Endothelial cell of umbilical vein (primary cell): Measurements from ENCODE around the gene LRP5. TPM values are rescaled to one million over a fixed set of nuclear protein-coding genes. Genes with fewer than 3 reads are reported as not detected.

Experiments used
- BruUV-seq: library from RNA; stranded (reverse); fragments of 400-500 nt; replicated peaks from 2 replicates; lab custom pipeline; 2021; lab: Mats Ljungman, UMichigan
- CTCF ChIA-PET: fragments of 300-600, 350-600 bp; sonication (Branson Sonifier 250); formaldehyde crosslinking; loops from one replicate; lab custom pipeline; 2021; ENCODE audit warnings: antibody characterized with exemption, inconsistent platforms; lab: Charles Lee
- POLR2A ChIA-PET: fragments of 300-600, 350-600 bp; sonication (Branson Sonifier 250); formaldehyde crosslinking; loops from one replicate; lab custom pipeline; 2021; ENCODE audit warnings: antibody characterized with exemption, inconsistent platforms; lab: Charles Lee
- DNase-seq: peaks from one replicate; pipeline ENCODE4 v3.0.0-alpha.2; 2011; ENCODE audit warnings: low read depth, low spot score
- FAIRE-seq: peaks from 2 replicates; lab custom pipeline; 2011; peaks lifted over from hg19 to GRCh38; lab: Jason Lieb, UNC
- H2AFZ ChIP-seq: 2 replicates; pipeline ENCODE4 v1.6.0; 2012; ENCODE audit warnings: low read depth, low read length, control low read depth, inconsistent platforms
- H3K27ac ChIP-seq: 2 replicates; pipeline ENCODE4 v1.5.1; 2011; ENCODE audit warnings: low read depth, mild to moderate bottlenecking, control low read depth, low read length, moderate library complexity; ENCODE audit not compliant: insufficient read depth
- H3K27me3 ChIP-seq, 2 experiments: 2 replicates each; pipeline versions ENCODE4 v1.6.0 to v1.6.1; 2011; ENCODE audit warnings: low read length in 2 of 2, mixed read lengths in 1 of 2; ENCODE audit not compliant: control insufficient read depth in 2 of 2, insufficient read depth in 2 of 2
- H3K36me3 ChIP-seq, 2 experiments: 2 replicates in 1 of 2; 3 replicates in 1 of 2; pipeline ENCODE4 v1.5.1; 2011; ENCODE audit warnings: low read length in 2 of 2, mild to moderate bottlenecking in 1 of 2, moderate library complexity in 1 of 2; ENCODE audit not compliant: control insufficient read depth in 2 of 2, insufficient read depth in 2 of 2; ENCODE audit errors: extremely low read depth in 1 of 2
- H3K4me1 ChIP-seq: 3 replicates; pipeline ENCODE4 v1.5.1; 2011; ENCODE audit warnings: mild to moderate bottlenecking, low read length; ENCODE audit not compliant: control insufficient read depth, insufficient read depth; ENCODE audit errors: extremely low read depth
- H3K4me2 ChIP-seq: 2 replicates; pipeline ENCODE4 v1.6.1; 2011; ENCODE audit warnings: low read length, control low read depth, mixed read lengths; ENCODE audit not compliant: insufficient read depth
- H3K4me3 ChIP-seq, 3 experiments: fragments of 200-600 bp in 1 of 3; sonication (generic), shearing (Covaris generic) in 1 of 3; replicated peaks in 1 of 3; 2 replicates each; pipeline ENCODE4 v1.5.1; 2011 to 2016; ENCODE audit warnings: control low read depth in 3 of 3, low read length in 3 of 3, mild to moderate bottlenecking in 2 of 3, inconsistent platforms in 1 of 3, low read depth in 1 of 3, moderate library complexity in 1 of 3; ENCODE audit not compliant: insufficient read depth in 1 of 3
- H3K79me2 ChIP-seq: 2 replicates; pipeline ENCODE4 v1.6.0; 2012; ENCODE audit warnings: low read length, inconsistent platforms; ENCODE audit not compliant: control insufficient read depth, insufficient read depth
- H3K9ac ChIP-seq: replicated peaks from 2 replicates; pipeline ENCODE3; 2011; ENCODE audit warnings: low read length, control low read depth; ENCODE audit not compliant: insufficient read depth; ENCODE audit errors: extremely low read depth
- H3K9me1 ChIP-seq: replicated peaks from 3 replicates; pipeline ENCODE4 v1.6.0; 2011; ENCODE audit warnings: mild to moderate bottlenecking, low read length; ENCODE audit not compliant: control insufficient read depth, insufficient read depth; ENCODE audit errors: extremely low read depth
- H3K9me3 ChIP-seq: replicated peaks from 2 replicates; pipeline ENCODE4 v1.5.1; 2012; ENCODE audit warnings: low read length, inconsistent platforms; ENCODE audit not compliant: control insufficient read depth, insufficient read depth
- H4K20me1 ChIP-seq: replicated peaks from 2 replicates; pipeline ENCODE3; 2011; ENCODE audit warnings: mild to moderate bottlenecking, low read length; ENCODE audit not compliant: control insufficient read depth, insufficient read depth; ENCODE audit errors: extremely low read depth
- EZH2 ChIP-seq: IDR thresholded peaks from 2 replicates; pipeline ENCODE4 v1.6.1; 2012; ENCODE audit warnings: borderline replicate concordance, low read depth, mild to moderate bottlenecking, moderate library complexity, low read length, inconsistent platforms; ENCODE audit not compliant: severe bottlenecking
- FOS ChIP-seq: IDR thresholded peaks from 2 replicates; pipeline ENCODE4 v1.6.1; 2011; ENCODE audit warnings: mild to moderate bottlenecking, low read length, moderate library complexity, borderline replicate concordance; ENCODE audit not compliant: insufficient read depth
- GATA2 ChIP-seq: IDR thresholded peaks from 2 replicates; pipeline ENCODE4 v1.7.0; 2011; ENCODE audit warnings: low read depth, mild to moderate bottlenecking, moderate library complexity, mixed read lengths, low read length; ENCODE audit not compliant: insufficient read length, insufficient read depth
- JUN ChIP-seq: IDR thresholded peaks from 2 replicates; pipeline ENCODE4 v1.6.1; 2011; ENCODE audit warnings: borderline replicate concordance, low read depth; ENCODE audit not compliant: insufficient read length, insufficient read depth
- MYC ChIP-seq: IDR thresholded peaks from one replicate; pipeline ENCODE4 v1.6.1; 2011; ENCODE audit warnings: mild to moderate bottlenecking, low read depth, low read length
- POLR2A ChIP-seq: IDR thresholded peaks from 2 replicates; pipeline ENCODE4 v1.6.1; 2012; ENCODE audit warnings: low read depth, mild to moderate bottlenecking, control low read depth, low read length
- POLR2AphosphoS5 ChIP-seq: IDR thresholded peaks from 2 replicates; pipeline ENCODE4 v1.6.1; 2012; ENCODE audit warnings: low read depth, mild to moderate bottlenecking, control low read depth, low read length, moderate library complexity; ENCODE audit not compliant: insufficient read depth
- dilution Hi-C: fragments of 300-500 bp; cut with MboI; formaldehyde crosslinking; loops from one replicate; pipeline ENCODE4 v1.15.0; 2019; ENCODE audit warnings: low sequenced_read_pairs; ENCODE audit not compliant: extremely low pct_ligation_motif_present
- intact Hi-C: fragments of 100-400 bp; cut with micrococcal nuclease; formaldehyde crosslinking; loops from one replicate; pipeline ENCODE4 v1.10.0; 2022
- polyA plus RNA-seq, 4 experiments: library from polyadenylated mRNA; depleted of rRNA in 3 of 4; stranded (reverse) in 3 of 4; unstranded in 1 of 4; fragments of >200 nt; gene quantifications; 2 replicates each; pipeline versions ENCODE4 v1.2.1 to v1.2.3, GENCODE V29; 2011 to 2012; ENCODE audit warnings: missing spikeins in 1 of 4
- total RNA-seq: library from RNA; stranded (reverse); gene quantifications from 2 replicates; pipeline ENCODE4 v1.2.3, GENCODE V29; 2021
- TF ChIP-seq, protein P1 (sequence below): IDR thresholded peaks from 2 replicates; pipeline ENCODE4 v1.6.1; 2011; ENCODE audit not compliant: insufficient read depth, insufficient read length
- TF ChIP-seq, protein P2 (sequence below), 2 donors: IDR thresholded peaks; 1 replicate in 1 of 2; 2 replicates in 1 of 2; pipeline ENCODE4 v1.5.1; 2011; ENCODE audit warnings: low read length in 2 of 2, mild to moderate bottlenecking in 2 of 2, moderate library complexity in 2 of 2, control low read depth in 1 of 2, inconsistent platforms in 1 of 2, low read depth in 1 of 2; ENCODE audit not compliant: insufficient read depth in 1 of 2; ENCODE audit errors: extremely low read depth in 1 of 2

LRP5 gene
- total and polyA plus RNA-seq, 2 donors (not counting 3 experiments of a cell fraction or from before 2014, with no cell fraction given), result 35.1 to 51.8 TPM

GRCh38 chr11:68303083-68303482 is 9.3 kb upstream of the LRP5 start:
- intact Hi-C loops (no loop called here), dilution Hi-C loops (no loop called here)
- no TSS peak for BruUV-seq
- FAIRE-seq (no peak), DNase-seq (no peak)
- no peaks in the 10 kb centered on the region for H3K9me1 ChIP-seq
- no peak overlapping the region for H3K4me2 ChIP-seq
- H2AFZ ChIP-seq, result no peak overlapping the region
- no peaks in the 10 kb centered on the region for H3K79me2 ChIP-seq
- ChIA-PET POLR2A (no interaction called here), CTCF (interaction anchor here (0.5 to 0.8 kb wide), 2 partner anchors 12 to 45 kb away, joined by 3 read pairs; no protein-coding TSS in a partner anchor)
- H3K9me3 ChIP-seq, result no peaks in the 10 kb centered on the region
- H3K27ac ChIP-seq, result no peak overlapping the region
- no peaks in the 10 kb centered on the region for H3K27me3 ChIP-seq
- H3K4me3 ChIP-seq, result no peak overlapping the region
- H3K4me1 ChIP-seq, result no peaks in the 10 kb centered on the region
- TF ChIP-seq JUN (no peak), MYC (no peak), EZH2 (no peak), FOS (no peak), GATA2 (no peak), POLR2AphosphoS5 (no peak), POLR2A (no peak)
- TF ChIP-seq, protein P1, sequence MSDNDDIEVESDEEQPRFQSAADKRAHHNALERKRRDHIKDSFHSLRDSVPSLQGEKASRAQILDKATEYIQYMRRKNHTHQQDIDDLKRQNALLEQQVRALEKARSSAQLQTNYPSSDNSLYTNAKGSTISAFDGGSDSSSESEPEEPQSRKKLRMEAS, result no peak
- TF ChIP-seq, protein P2, sequence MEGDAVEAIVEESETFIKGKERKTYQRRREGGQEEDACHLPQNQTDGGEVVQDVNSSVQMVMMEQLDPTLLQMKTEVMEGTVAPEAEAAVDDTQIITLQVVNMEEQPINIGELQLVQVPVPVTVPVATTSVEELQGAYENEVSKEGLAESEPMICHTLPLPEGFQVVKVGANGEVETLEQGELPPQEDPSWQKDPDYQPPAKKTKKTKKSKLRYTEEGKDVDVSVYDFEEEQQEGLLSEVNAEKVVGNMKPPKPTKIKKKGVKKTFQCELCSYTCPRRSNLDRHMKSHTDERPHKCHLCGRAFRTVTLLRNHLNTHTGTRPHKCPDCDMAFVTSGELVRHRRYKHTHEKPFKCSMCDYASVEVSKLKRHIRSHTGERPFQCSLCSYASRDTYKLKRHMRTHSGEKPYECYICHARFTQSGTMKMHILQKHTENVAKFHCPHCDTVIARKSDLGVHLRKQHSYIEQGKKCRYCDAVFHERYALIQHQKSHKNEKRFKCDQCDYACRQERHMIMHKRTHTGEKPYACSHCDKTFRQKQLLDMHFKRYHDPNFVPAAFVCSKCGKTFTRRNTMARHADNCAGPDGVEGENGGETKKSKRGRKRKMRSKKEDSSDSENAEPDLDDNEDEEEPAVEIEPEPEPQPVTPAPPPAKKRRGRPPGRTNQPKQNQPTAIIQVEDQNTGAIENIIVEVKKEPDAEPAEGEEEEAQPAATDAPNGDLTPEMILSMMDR (IDR thresholded peaks at IDR 0.05; ENCODE audit: extremely low read depth in 1 of 2, insufficient read depth in 1 of 2, low read depth in 1 of 2, low read length in 2 of 2), result no peak
- H4K20me1 ChIP-seq, result no peaks in the 10 kb centered on the region
- no peaks in the 10 kb centered on the region for H3K36me3 ChIP-seq
- H3K9ac ChIP-seq, result no peak overlapping the region
